ENCODE results near the gene ERN2. TPM values are rescaled to one million over a fixed set of nuclear protein-coding genes. Genes with fewer than 3 reads are reported as not detected.

Gene ERN2
- total RNA-seq, 2 donors from 2014 or later, result 1.3 to 1.4 TPM

GRCh38 chr16:23668225-23668624 is 44.8 kb downstream of the ERN2 start:
- WGBS, 2 experiments (ENCODE audit: insufficient coverage in 1 of 2, insufficient read length in 1 of 2), result 81 to 100% methylated on average over 1 of the region's 1 CpG
- Histone ChIP-seq H3K4me1 (ENCODE audit: control insufficient read depth, insufficient read depth, low read length) (no peaks in the 10 kb centered on the region), H3K4me3 (ENCODE audit: low read length) (no peak overlapping the region), H3K9me3 (ENCODE audit: control insufficient read depth, low read length) (no peaks in the 10 kb centered on the region), H3K9ac (ENCODE audit: extremely low read depth, low read length, poor library complexity, severe bottlenecking) (no peak overlapping the region), H3K27me3 (ENCODE audit: control insufficient read depth, insufficient read depth, low read length, poor library complexity, severe bottlenecking) (no peaks in the 10 kb centered on the region), H3K36me3 (ENCODE audit: control insufficient read depth, insufficient read depth, low read length) (peaks cover 86% of the 10 kb centered on the region), H3K27ac (ENCODE audit: low read depth, low read length) (no peak overlapping the region)
- no peak for DNase-seq
- peaks cover 71% of the 10 kb centered on the region for H3K36me3 Mint-ChIP-seq (ENCODE audit: low read depth)
- no peaks in the 10 kb centered on the region for H3K9me3 Mint-ChIP-seq
- H3K4me1 Mint-ChIP-seq, result peaks cover 11% of the 10 kb centered on the region
- no peak overlapping the region for H3K4me3 Mint-ChIP-seq
- H3K27me3 Mint-ChIP-seq (ENCODE audit: insufficient read depth), result no peaks in the 10 kb centered on the region
- no peak overlapping the region for H3K27ac Mint-ChIP-seq
- no peak for TF ChIP-seq CTCF (conservative IDR thresholded peaks at IDR 0.05)

DNA sequence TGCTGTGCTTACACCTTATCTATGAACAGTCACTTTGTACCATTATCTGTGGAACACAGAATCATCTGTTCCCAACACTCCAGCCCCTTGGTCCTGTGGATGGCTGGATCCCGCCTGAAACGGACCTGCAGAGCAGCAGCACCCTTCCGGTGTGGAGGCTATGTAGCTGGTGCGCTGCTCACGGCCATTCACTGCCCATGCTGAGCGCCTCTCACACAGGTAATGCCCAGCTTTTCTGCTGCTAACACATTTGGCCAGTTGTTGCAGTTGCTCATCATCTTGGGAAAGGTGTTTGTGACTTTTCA is 45.7 kb downstream of the ERN2 start:
- Histone ChIP-seq H3K9ac (ENCODE audit: extremely low read depth, low read length, poor library complexity, severe bottlenecking) (no peak overlapping the region), H3K9me3 (ENCODE audit: control insufficient read depth, low read length) (no peaks in the 10 kb centered on the region), H3K4me3 (ENCODE audit: low read length) (no peak overlapping the region), H3K27me3 (ENCODE audit: control insufficient read depth, insufficient read depth, low read length, poor library complexity, severe bottlenecking) (no peaks in the 10 kb centered on the region), H3K4me1 (ENCODE audit: control insufficient read depth, insufficient read depth, low read length) (no peaks in the 10 kb centered on the region), H3K36me3 (ENCODE audit: control insufficient read depth, insufficient read depth, low read length) (peaks cover 90% of the 10 kb centered on the region), H3K27ac (ENCODE audit: low read depth, low read length) (no peak overlapping the region)
- H3K4me1 Mint-ChIP-seq, result peaks cover 11% of the 10 kb centered on the region
- TF ChIP-seq CTCF (conservative IDR thresholded peaks at IDR 0.05), result no peak
- DNase-seq, result no peak
- H3K36me3 Mint-ChIP-seq (ENCODE audit: low read depth), result peaks cover 74% of the 10 kb centered on the region
- WGBS, 2 experiments (ENCODE audit: insufficient coverage in 1 of 2, insufficient read length in 1 of 2), result 97 to 100% methylated on average over 2 to 6 of the region's 6 CpGs
- no peaks in the 10 kb centered on the region for H3K9me3 Mint-ChIP-seq
- H3K27me3 Mint-ChIP-seq (ENCODE audit: insufficient read depth), result no peaks in the 10 kb centered on the region
- no peak overlapping the region for H3K27ac Mint-ChIP-seq
- no peak overlapping the region for H3K4me3 Mint-ChIP-seq

DNA sequence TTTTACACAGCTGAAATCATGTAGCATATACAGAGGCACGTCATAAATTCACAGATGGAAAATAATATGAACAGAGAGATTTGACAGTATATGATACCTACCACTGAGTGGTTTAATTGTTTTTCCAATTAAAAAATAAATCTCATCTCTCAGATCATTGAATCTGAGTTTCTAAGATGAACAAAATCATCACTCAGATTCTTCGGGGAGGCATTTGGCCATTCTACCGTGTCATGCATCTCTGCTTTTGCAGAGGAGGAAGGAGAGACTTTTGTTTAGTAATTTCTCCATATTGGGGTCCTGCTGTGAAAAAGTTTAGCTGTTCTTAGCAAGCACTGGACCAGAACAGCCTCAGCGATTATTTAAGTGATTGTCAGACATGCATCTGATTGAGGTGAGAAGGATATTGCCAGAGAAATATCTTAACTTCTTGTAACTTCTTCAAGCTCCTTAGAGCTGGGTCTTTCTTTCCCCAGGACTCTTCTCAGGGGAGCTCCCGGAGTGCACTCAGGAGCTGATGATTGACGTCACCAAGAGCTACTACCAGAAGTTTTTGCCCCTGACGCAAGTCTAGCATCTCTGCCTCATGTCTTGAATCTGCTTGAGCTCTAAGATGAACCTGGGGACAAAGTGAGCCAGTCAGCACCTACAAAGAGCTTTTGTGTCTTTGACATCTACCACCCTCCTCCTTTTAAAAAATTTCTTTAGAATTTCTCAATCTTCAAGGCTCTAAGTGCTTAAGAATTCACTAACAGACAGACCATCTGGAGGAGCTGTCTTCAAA is 46.3 kb downstream of the ERN2 start:
- H3K36me3 ChIP-seq (ENCODE audit: control insufficient read depth, insufficient read depth, low read length), result peaks cover 90% of the 10 kb centered on the region

More for the DNA sequence above, 46.3 kb downstream of the ERN2 start:
- no peak overlapping the region for H3K9ac ChIP-seq (ENCODE audit: extremely low read depth, low read length, poor library complexity, severe bottlenecking)
- H3K4me1 ChIP-seq (ENCODE audit: control insufficient read depth, insufficient read depth, low read length), result no peaks in the 10 kb centered on the region
- no peak overlapping the region for H3K27ac Mint-ChIP-seq
- H3K4me3 Mint-ChIP-seq, result no peak overlapping the region
- peaks cover 74% of the 10 kb centered on the region for H3K36me3 Mint-ChIP-seq (ENCODE audit: low read depth)
- 92 to 98% methylated on average over 4 to 7 of the region's 7 CpGs for WGBS, 2 experiments (ENCODE audit: insufficient coverage in 1 of 2, insufficient read length in 1 of 2)
- H3K9me3 Mint-ChIP-seq, result no peaks in the 10 kb centered on the region
- no peak for TF ChIP-seq CTCF (conservative IDR thresholded peaks at IDR 0.05)
- no peak overlapping the region for H3K27ac ChIP-seq (ENCODE audit: low read depth, low read length)
- H3K4me1 Mint-ChIP-seq, result peaks cover 11% of the 10 kb centered on the region
- H3K9me3 ChIP-seq (ENCODE audit: control insufficient read depth, low read length), result no peaks in the 10 kb centered on the region
- no peaks in the 10 kb centered on the region for H3K27me3 ChIP-seq (ENCODE audit: control insufficient read depth, insufficient read depth, low read length, poor library complexity, severe bottlenecking)
- H3K27me3 Mint-ChIP-seq (ENCODE audit: insufficient read depth), result no peaks in the 10 kb centered on the region
- no peak for DNase-seq
- H3K4me3 ChIP-seq (ENCODE audit: low read length), result no peak overlapping the region

All from endodermal cell (in vitro differentiated cells).